ENCODE data around the gene KCNB1.

- no peak for TF ChIP-seq POLR2A (IDR thresholded peaks at IDR 0.05; ENCODE audit: low read depth, low read length)
- no peak for TF ChIP-seq POLR2AphosphoS5 (IDR thresholded peaks at IDR 0.05; ENCODE audit: low read depth, low read length)
- no peak for TF ChIP-seq TAF1 (IDR thresholded peaks at IDR 0.05; ENCODE audit: borderline replicate concordance, low read depth, low read length)
Observed at GRCh38 chr20:49476016-49476355, 6.5 kb downstream of the KCNB1 start.
